Activated T-helper 1 cell treated with anti-CD3 and anti-CD28 coated beads, Interleukin-12 subunit alpha, Interleukin-12 subunit beta, Interleukin-2, Interleukin-4 antibody, amounts not matched to agents 30 ng/mL and 10 ng/mL and 1 ng/mL, durations not matched to agents 14 hours and 24 hours and 36 hours (primary cell): ENCODE measurements around the gene GFOD1. TPM values are rescaled to one million over a fixed set of nuclear protein-coding genes. Genes with fewer than 3 reads are reported as not detected.

Source experiments
- DNase-seq: peaks from one replicate; pipeline ENCODE4 v3.0.0; 2021; ENCODE audit warnings: low spot score
- H3K27ac Mint-ChIP-seq: one replicate; pipeline ENCODE4 v1.8.0; 2021; ENCODE audit warnings: mild to moderate bottlenecking, mixed read lengths
- H3K27me3 Mint-ChIP-seq: one replicate; pipeline ENCODE4 v1.8.0; 2022; ENCODE audit warnings: mild to moderate bottlenecking, moderate library complexity, mixed read lengths; ENCODE audit not compliant: insufficient read depth
- H3K36me3 Mint-ChIP-seq: one replicate; pipeline ENCODE4 v1.8.0; 2021; ENCODE audit warnings: low read depth, mixed read lengths
- H3K4me1 Mint-ChIP-seq: one replicate; pipeline ENCODE4 v1.8.0; 2021; ENCODE audit warnings: low read depth, mixed read lengths
- H3K4me3 Mint-ChIP-seq: one replicate; pipeline ENCODE4 v1.8.0; 2021; ENCODE audit warnings: mild to moderate bottlenecking, moderate library complexity, mixed read lengths
- H3K9me3 Mint-ChIP-seq: one replicate; pipeline ENCODE4 v1.8.0; 2021; ENCODE audit warnings: mixed read lengths
- intact Hi-C: fragments of 100-400 bp; cut with micrococcal nuclease; formaldehyde crosslinking; loops from one replicate; pipeline ENCODE4 v1.15.1; 2024
- total RNA-seq: library from RNA; stranded (reverse); gene quantifications from 2 replicates; pipeline ENCODE4 v1.2.3, GENCODE V29; 2022

GFOD1 gene
- total RNA-seq, 1 donor from 2014 or later: 13.6 TPM

- H3K27me3 Mint-ChIP-seq: peaks cover 10% of the 10 kb centered on the region
- peaks cover 33% of the 10 kb centered on the region for H3K4me1 Mint-ChIP-seq
- H3K9me3 Mint-ChIP-seq: no peaks in the 10 kb centered on the region
- peak overlapping the region; percentile 86 for H3K4me3 Mint-ChIP-seq
- no peaks in the 10 kb centered on the region for H3K36me3 Mint-ChIP-seq
- intact Hi-C loops: loop anchor here (5.0 kb wide), 1 partner anchor 223 kb away; the partner anchor contains the start of gene RANBP9
- no peak overlapping the region for H3K27ac Mint-ChIP-seq
- no peak for DNase-seq
Observed at GRCh38 chr6:13488896-13489237, 1.5 kb upstream of the GFOD1 start.

GRCh38 chr6:13488015-13488895 is 855 bp upstream of the GFOD1 start:
- intact Hi-C loops: loop anchor here (5.0 kb wide), 1 partner anchor 224 kb away; the partner anchor contains the start of gene RANBP9
- Mint-ChIP-seq H3K4me1 (peaks cover 39% of the 10 kb centered on the region), H3K27ac (peak overlapping the region; percentile 72)

GRCh38 chr6:13486679-13487121 is 700 bp downstream of the GFOD1 start:
- Mint-ChIP-seq H3K9me3 (no peaks in the 10 kb centered on the region), H3K27me3 (peaks cover 10% of the 10 kb centered on the region), H3K27ac (peak overlapping the region; percentile 61), H3K4me1 (peaks cover 39% of the 10 kb centered on the region), H3K4me3 (peak overlapping the region; percentile 89), H3K36me3 (no peaks in the 10 kb centered on the region)
- intact Hi-C loops: loop anchor here (1.0 to 5.0 kb wide), 11 partner anchors 8 to 328 kb away; partner anchors contain the start of genes MCUR1, NOL7, RANBP9 and SIRT5
- DNase-seq: peak; percentile 48

More at GRCh38 chr6:13488015-13488895, 855 bp upstream of the GFOD1 start:
- no peak for DNase-seq
- Mint-ChIP-seq H3K36me3 (no peaks in the 10 kb centered on the region), H3K4me3 (peak overlapping the region; percentile 86), H3K27me3 (peaks cover 10% of the 10 kb centered on the region), H3K9me3 (no peaks in the 10 kb centered on the region)

GRCh38 chr6:13485923-13486562 is 1.4 kb downstream of the GFOD1 start:
- H3K27ac Mint-ChIP-seq: peak overlapping the region; percentile 61
- H3K36me3 Mint-ChIP-seq: peaks cover 2% of the 10 kb centered on the region
- no peaks in the 10 kb centered on the region for H3K9me3 Mint-ChIP-seq
- H3K4me3 Mint-ChIP-seq: peak overlapping the region; percentile 89
- intact Hi-C loops: loop anchor here (1.0 to 5.0 kb wide), 6 partner anchors 8 to 328 kb away; partner anchors contain the start of genes MCUR1 and RANBP9
- peaks cover 42% of the 10 kb centered on the region for H3K4me1 Mint-ChIP-seq
- peaks cover 10% of the 10 kb centered on the region for H3K27me3 Mint-ChIP-seq
- DNase-seq: no peak

GRCh38 chr6:13485303-13485702 is 2.1 kb downstream of the GFOD1 start:
- peaks cover 5% of the 10 kb centered on the region for H3K36me3 Mint-ChIP-seq
- intact Hi-C loops: loop anchor here (5.0 kb wide), 1 partner anchor 227 kb away; the partner anchor contains the start of gene RANBP9
- H3K27ac Mint-ChIP-seq: peak overlapping the region; percentile 6
- peaks cover 45% of the 10 kb centered on the region for H3K4me1 Mint-ChIP-seq
- H3K9me3 Mint-ChIP-seq: no peaks in the 10 kb centered on the region
- H3K4me3 Mint-ChIP-seq: peak overlapping the region; percentile 89
- no peak for DNase-seq
- H3K27me3 Mint-ChIP-seq: peaks cover 10% of the 10 kb centered on the region

- no peaks in the 10 kb centered on the region for H3K9me3 Mint-ChIP-seq
- peak overlapping the region; percentile 53 for H3K4me3 Mint-ChIP-seq
- H3K27ac Mint-ChIP-seq: no peak overlapping the region
- no peak for DNase-seq
- peaks cover 8% of the 10 kb centered on the region for H3K36me3 Mint-ChIP-seq
- intact Hi-C loops: loop anchor here (1.0 to 5.0 kb wide), 2 partner anchors 30 to 227 kb away; partner anchors contain the start of gene RANBP9
- H3K4me1 Mint-ChIP-seq: peaks cover 45% of the 10 kb centered on the region
- peaks cover 7% of the 10 kb centered on the region for H3K27me3 Mint-ChIP-seq
Observed at GRCh38 chr6:13484827-13485226, 2.6 kb downstream of the GFOD1 start.

GRCh38 chr6:13484138-13484708 is 3.2 kb downstream of the GFOD1 start:
- Mint-ChIP-seq H3K27me3 (peaks cover 7% of the 10 kb centered on the region), H3K4me3 (peak overlapping the region; percentile 53), H3K4me1 (peaks cover 50% of the 10 kb centered on the region), H3K27ac (peak overlapping the region; percentile 21), H3K36me3 (peaks cover 13% of the 10 kb centered on the region), H3K9me3 (no peaks in the 10 kb centered on the region)
- intact Hi-C loops: loop anchor here (1.0 kb wide), 1 partner anchor 29 kb away; no protein-coding TSS in a partner anchor
- DNase-seq: no peak

GRCh38 chr6:13480631-13481501 is 6.5 kb downstream of the GFOD1 start:
- no peak for DNase-seq
- Mint-ChIP-seq H3K4me1 (peaks cover 45% of the 10 kb centered on the region), H3K4me3 (no peak overlapping the region), H3K9me3 (no peaks in the 10 kb centered on the region), H3K27me3 (no peaks in the 10 kb centered on the region), H3K36me3 (peaks cover 18% of the 10 kb centered on the region), H3K27ac (no peak overlapping the region)
- intact Hi-C loops: no loop called here

GRCh38 chr6:13479971-13480434 is 7.4 kb downstream of the GFOD1 start:
- H3K4me3 Mint-ChIP-seq: no peak overlapping the region
- intact Hi-C loops: no loop called here
- no peaks in the 10 kb centered on the region for H3K27me3 Mint-ChIP-seq
- no peak for DNase-seq
- H3K4me1 Mint-ChIP-seq: peaks cover 36% of the 10 kb centered on the region
- no peak overlapping the region for H3K27ac Mint-ChIP-seq
- no peaks in the 10 kb centered on the region for H3K9me3 Mint-ChIP-seq
- H3K36me3 Mint-ChIP-seq: peaks cover 18% of the 10 kb centered on the region

- H3K36me3 Mint-ChIP-seq: peaks cover 18% of the 10 kb centered on the region
- H3K27me3 Mint-ChIP-seq: no peaks in the 10 kb centered on the region
- intact Hi-C loops: no loop called here
- peak overlapping the region; percentile 14 for H3K27ac Mint-ChIP-seq
- no peak overlapping the region for H3K4me3 Mint-ChIP-seq
- no peak for DNase-seq
- H3K4me1 Mint-ChIP-seq: peaks cover 29% of the 10 kb centered on the region
- H3K9me3 Mint-ChIP-seq: no peaks in the 10 kb centered on the region
Observed at GRCh38 chr6:13479206-13479800, 8.1 kb downstream of the GFOD1 start.

GRCh38 chr6:13478525-13478966 is 8.9 kb downstream of the GFOD1 start:
- intact Hi-C loops: loop anchor here (1.0 kb wide), 1 partner anchor 8 kb away; no protein-coding TSS in a partner anchor
- no peaks in the 10 kb centered on the region for H3K27me3 Mint-ChIP-seq
- DNase-seq: no peak
- H3K9me3 Mint-ChIP-seq: no peaks in the 10 kb centered on the region
- peaks cover 22% of the 10 kb centered on the region for H3K4me1 Mint-ChIP-seq
- H3K27ac Mint-ChIP-seq: no peak overlapping the region
- peaks cover 18% of the 10 kb centered on the region for H3K36me3 Mint-ChIP-seq
- H3K4me3 Mint-ChIP-seq: no peak overlapping the region
